ENCODE measurements around the gene CCDC186.

DNA sequence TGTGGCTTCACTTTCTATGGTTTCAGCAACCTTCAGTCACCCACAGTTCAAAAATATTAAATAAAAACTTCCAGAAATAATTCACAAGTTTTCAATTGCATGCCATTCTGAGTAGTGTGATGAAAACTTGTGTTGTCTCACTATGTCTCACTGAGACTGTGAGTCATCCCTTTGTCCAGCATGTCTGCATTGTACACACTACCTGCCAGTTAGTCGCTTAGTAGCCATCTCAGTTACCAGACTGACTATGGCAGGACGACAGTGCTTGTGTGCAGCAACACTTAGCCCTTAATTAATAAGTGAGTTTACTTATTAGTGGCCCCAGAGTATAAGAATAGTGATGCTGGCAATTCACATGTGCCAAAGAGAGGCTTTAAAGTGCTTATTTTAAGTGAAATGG, 22.5 kb downstream of the CCDC186 start:
- TF ChIP-seq, protein P1, sequence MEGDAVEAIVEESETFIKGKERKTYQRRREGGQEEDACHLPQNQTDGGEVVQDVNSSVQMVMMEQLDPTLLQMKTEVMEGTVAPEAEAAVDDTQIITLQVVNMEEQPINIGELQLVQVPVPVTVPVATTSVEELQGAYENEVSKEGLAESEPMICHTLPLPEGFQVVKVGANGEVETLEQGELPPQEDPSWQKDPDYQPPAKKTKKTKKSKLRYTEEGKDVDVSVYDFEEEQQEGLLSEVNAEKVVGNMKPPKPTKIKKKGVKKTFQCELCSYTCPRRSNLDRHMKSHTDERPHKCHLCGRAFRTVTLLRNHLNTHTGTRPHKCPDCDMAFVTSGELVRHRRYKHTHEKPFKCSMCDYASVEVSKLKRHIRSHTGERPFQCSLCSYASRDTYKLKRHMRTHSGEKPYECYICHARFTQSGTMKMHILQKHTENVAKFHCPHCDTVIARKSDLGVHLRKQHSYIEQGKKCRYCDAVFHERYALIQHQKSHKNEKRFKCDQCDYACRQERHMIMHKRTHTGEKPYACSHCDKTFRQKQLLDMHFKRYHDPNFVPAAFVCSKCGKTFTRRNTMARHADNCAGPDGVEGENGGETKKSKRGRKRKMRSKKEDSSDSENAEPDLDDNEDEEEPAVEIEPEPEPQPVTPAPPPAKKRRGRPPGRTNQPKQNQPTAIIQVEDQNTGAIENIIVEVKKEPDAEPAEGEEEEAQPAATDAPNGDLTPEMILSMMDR (conservative IDR thresholded peaks at IDR 0.05 in 1 of 2, IDR thresholded peaks at IDR 0.05 in 1 of 2; ENCODE audit: low read depth in 1 of 2, low read length in 2 of 2): no peak
- TF ChIP-seq EZH2 (IDR thresholded peaks at IDR 0.05; ENCODE audit: low read length, missing control alignments): no peak

Data from fibroblast of lung (primary cell).